Muscle layer of duodenum (tissue), 2 donors: ENCODE data around the gene ARHGAP42.
"Not testable (repeated sequence)": the region's sequence is repeated elsewhere in the genome, so short reads cannot be mapped to it uniquely, and the experiment has no call there.

Source experiments
- H3K27ac ChIP-seq: one replicate; pipeline ENCODE4 v1.7.0; 2013; ENCODE audit warnings: mild to moderate bottlenecking, low read length
- H3K27me3 ChIP-seq: one replicate; pipeline ENCODE4 v1.7.0; 2013; ENCODE audit warnings: low read depth, mild to moderate bottlenecking, control low read depth, low read length
- H3K36me3 ChIP-seq, 2 donors: one replicate each; pipeline ENCODE4 v1.7.0; 2013; ENCODE audit warnings: low read length in 2 of 2, control low read depth in 1 of 2, mild to moderate bottlenecking in 1 of 2; ENCODE audit not compliant: insufficient read depth in 2 of 2, control insufficient read depth in 1 of 2
- H3K4me1 ChIP-seq, 2 donors: one replicate each; pipeline ENCODE4 v1.7.0; 2013; ENCODE audit warnings: low read length in 2 of 2, mild to moderate bottlenecking in 2 of 2, control low read depth in 1 of 2, moderate library complexity in 1 of 2; ENCODE audit not compliant: insufficient read depth in 2 of 2, control insufficient read depth in 1 of 2
- H3K4me3 ChIP-seq, 2 donors: one replicate each; pipeline ENCODE4 v1.7.0; 2013; ENCODE audit warnings: low read length in 2 of 2, low read depth in 1 of 2, mild to moderate bottlenecking in 1 of 2
- H3K9me3 ChIP-seq, 2 donors: one replicate each; pipeline ENCODE4 v1.7.0; 2013; ENCODE audit warnings: low read length in 2 of 2, control low read depth in 1 of 2, mild to moderate bottlenecking in 1 of 2; ENCODE audit not compliant: control insufficient read depth in 1 of 2
- donor health status: healthy.

The ARHGAP42 gene

DNA sequence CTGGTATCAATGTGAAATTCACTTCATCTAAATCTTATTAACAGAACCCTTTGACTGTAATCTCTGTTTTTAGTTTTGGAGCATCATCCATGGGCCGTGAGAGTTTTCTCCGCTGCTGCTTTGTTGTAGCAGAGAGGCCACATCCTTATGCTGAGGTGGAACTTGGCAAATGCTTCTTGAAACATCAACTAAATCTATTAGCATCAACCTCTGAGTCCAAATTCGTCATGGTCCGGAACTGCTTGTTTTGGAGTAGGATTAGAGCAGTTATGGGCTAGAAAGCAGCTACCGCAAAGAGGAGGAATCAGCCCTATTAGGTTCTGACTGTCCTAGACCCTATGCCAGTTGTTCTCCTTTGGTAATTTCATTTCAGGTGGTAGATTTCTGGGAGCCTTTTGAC lies 324.8 kb downstream of the ARHGAP42 start:
- Histone ChIP-seq H3K27me3 (no peaks in the 10 kb centered on the region), H3K9me3 (no peaks in the 10 kb centered on the region), H3K4me3 (no peak overlapping the region), H3K36me3 (no peaks in the 10 kb centered on the region), H3K27ac (no peak overlapping the region), H3K4me1 (no peaks in the 10 kb centered on the region)

DNA sequence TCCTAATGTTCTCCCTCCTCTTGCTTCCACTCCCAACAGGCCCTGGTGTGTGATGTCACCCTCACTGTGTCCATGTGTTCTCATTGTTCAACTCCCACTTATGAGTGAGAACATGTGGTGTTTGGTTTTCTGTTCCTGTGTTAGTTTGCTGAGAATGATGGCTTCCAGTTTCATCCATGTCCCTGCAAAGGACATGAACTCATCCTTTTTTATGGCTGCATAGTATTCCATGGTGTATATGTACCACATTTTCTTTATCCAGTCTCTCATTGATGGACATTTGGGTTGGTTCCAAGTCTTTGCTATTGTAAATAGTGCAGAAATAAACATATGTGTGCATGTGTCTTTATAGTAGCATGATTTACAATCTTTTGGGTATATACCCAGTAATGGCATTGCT lies 326.6 kb downstream of the ARHGAP42 start:
- H3K4me3 ChIP-seq, H3K27ac ChIP-seq, H3K4me1 ChIP-seq, H3K27me3 ChIP-seq, H3K36me3 ChIP-seq, H3K9me3 ChIP-seq: not testable (repeated sequence)

DNA sequence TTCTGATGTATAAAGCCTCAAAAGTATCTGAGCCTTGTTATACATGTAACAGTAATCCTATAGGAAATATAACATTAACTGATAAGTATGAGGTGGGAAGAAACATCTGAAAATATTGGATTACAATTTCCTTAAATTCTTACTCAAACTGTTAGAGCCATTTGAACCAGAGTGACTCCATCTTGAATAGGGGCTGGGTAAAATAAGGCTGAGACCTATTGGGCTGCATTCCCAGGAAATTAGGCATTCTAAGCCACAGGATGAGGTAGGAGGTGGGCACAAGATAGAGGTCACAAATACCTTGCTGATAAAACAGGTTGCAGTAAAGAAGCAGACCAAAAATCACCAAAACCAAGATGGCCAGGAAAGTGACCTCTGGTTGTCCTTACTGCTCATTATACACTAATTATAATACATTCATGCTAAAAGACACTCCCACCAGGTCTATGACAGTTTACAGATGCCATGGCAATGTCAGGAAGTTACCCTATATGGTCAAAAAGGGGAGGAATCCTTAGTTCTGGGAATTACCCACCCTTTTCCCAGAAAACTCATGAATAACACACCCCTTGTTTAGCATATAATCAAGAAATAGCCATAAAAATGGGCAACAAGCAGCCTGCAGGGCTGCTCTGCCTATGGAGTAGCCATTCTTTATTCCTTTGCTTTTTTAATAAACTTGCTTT lies 327.7 kb downstream of the ARHGAP42 start:
- no peak overlapping the region for H3K4me3 ChIP-seq
- no peaks in the 10 kb centered on the region for H3K4me1 ChIP-seq
- no peaks in the 10 kb centered on the region for H3K36me3 ChIP-seq
- H3K27me3 ChIP-seq = no peaks in the 10 kb centered on the region
- no peak overlapping the region for H3K27ac ChIP-seq
- H3K9me3 ChIP-seq = no peaks in the 10 kb centered on the region

DNA sequence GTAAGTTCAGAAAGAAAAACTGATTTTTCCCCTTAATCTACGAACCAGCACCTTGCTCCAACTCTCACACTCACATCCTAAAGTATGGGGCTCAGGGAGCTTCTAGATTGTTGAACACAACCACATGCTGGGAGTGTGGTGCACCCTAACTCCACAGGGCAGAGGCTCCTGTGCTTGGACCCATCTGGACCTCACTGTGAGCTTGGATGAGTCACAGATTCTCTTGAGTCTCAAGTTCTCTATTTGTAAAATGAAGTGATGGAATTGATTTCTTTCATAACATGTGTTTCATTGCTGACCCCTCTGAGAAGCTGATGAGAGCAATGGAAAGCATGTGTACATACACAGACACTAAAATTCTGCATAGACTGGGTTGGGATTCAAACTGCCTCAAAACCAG lies 332.8 kb downstream of the ARHGAP42 start:
- no peaks in the 10 kb centered on the region for H3K27me3 ChIP-seq
- no peaks in the 10 kb centered on the region for H3K9me3 ChIP-seq
- no peak overlapping the region for H3K27ac ChIP-seq
- no peaks in the 10 kb centered on the region for H3K4me1 ChIP-seq
- H3K36me3 ChIP-seq = no peaks in the 10 kb centered on the region
- no peak overlapping the region for H3K4me3 ChIP-seq

DNA sequence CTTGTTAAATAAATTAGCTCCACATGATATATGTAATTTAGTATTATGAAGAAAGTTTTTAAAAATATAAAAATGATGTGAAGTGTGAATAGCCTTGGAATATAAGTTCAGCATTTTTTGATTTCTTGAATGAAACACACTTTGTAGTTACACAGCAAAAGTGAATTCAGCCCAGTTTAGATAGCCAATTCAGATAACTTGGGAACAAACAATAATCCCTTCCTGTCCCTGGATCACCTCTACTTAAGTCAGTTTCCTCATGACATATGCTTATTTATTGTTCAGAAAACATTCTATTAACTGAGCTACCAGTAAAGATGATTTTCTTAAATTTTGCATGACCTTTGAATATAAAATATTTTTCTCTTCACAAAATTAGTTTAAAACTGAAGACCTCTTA lies 335.2 kb downstream of the ARHGAP42 start:
- Histone ChIP-seq H3K27ac (no peak overlapping the region), H3K27me3 (no peaks in the 10 kb centered on the region), H3K4me3 (no peak overlapping the region), H3K9me3 (no peaks in the 10 kb centered on the region), H3K4me1 (no peaks in the 10 kb centered on the region), H3K36me3 (no peaks in the 10 kb centered on the region)

DNA sequence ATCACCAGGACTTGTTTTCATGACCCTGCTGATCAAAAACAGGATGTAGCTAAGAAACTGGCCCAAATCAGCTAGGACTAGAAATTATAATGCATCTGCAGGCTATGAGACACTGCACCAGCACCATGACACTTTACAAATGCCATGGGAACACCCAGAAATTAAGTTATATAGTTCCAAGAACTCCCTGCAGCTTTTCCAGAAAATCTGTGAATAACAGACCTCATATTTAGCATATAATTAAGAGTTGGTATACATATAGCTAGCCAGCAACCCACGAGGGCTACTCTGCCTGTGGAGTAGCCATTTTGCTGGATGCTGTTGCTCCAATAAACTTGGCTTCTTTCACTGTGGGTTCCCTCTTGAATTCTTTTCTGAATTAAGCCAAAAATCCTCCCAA lies 341.6 kb downstream of the ARHGAP42 start:
- no peak overlapping the region for H3K4me3 ChIP-seq
- no peaks in the 10 kb centered on the region for H3K4me1 ChIP-seq
- no peaks in the 10 kb centered on the region for H3K9me3 ChIP-seq
- H3K27ac ChIP-seq = no peak overlapping the region
- no peaks in the 10 kb centered on the region for H3K27me3 ChIP-seq
- H3K36me3 ChIP-seq = no peaks in the 10 kb centered on the region

DNA sequence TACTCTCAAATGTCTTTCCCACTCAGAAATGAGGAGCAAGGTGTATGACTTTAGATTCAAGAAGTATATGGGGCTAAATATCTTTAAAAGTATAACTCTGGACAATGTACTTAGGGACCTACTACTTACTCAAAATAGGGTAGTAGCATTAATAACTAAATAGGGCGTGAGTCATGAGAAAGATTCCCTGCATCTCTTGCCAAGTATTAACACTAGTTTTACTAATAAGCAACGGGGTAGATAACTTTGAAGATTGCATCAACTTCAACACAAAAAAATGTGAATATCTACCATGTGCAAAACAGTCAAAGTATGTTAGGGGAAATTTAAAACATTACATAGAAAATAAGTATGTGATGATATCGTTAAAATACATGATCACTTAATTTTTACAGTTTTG lies 342.9 kb downstream of the ARHGAP42 start:
- Histone ChIP-seq H3K27me3 (no peaks in the 10 kb centered on the region), H3K27ac (no peak overlapping the region), H3K9me3 (no peaks in the 10 kb centered on the region), H3K4me1 (peaks cover 0 to 8% of the 10 kb centered on the region in 2 donors), H3K36me3 (no peaks in the 10 kb centered on the region), H3K4me3 (no peak overlapping the region)

DNA sequence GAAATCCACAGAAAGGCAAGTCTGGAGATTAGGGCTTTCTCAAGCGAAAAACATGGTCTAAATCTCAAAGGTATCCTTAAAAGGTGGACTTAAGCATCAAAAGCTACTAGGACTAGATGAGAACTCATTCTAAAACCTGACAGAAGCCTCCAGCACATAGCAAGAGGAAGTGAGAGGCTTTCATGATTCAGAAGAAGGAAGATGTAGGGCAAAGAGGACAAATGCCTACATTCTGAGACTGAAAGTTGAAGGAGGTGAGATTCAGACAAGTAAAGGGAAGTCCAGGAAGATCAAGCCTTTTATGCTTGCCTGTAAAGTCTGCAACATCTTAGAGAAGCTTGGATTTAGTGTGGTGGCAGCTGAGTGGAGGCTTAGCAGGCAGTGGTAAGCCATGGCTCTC lies 343.6 kb downstream of the ARHGAP42 start:
- H3K9me3 ChIP-seq = no peaks in the 10 kb centered on the region
- no peaks in the 10 kb centered on the region for H3K36me3 ChIP-seq
- H3K27me3 ChIP-seq = no peaks in the 10 kb centered on the region
- H3K4me1 ChIP-seq = peaks cover 0 to 8% of the 10 kb centered on the region in 2 donors
- H3K27ac ChIP-seq = no peak overlapping the region
- no peak overlapping the region for H3K4me3 ChIP-seq

DNA sequence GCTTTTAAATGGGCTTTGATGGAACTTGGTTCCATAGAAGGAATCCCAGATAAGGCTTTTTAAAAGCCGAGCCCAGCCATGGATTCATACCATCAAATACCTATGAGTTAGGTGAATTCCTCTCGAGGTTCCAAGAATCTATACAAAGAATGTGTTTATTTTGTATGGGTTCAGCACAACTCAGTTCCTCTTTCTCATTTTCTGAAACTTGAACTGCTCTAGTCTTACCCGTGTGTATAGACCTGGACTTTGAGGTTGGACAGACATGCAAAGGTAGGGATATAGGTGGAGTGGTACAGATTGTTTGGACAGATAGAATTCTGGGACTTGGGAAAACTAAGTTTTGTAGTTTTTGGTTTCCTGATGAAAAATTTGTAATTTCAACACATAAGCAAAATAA lies 344.6 kb downstream of the ARHGAP42 start:
- Histone ChIP-seq H3K27me3 (no peaks in the 10 kb centered on the region), H3K27ac (no peak overlapping the region), H3K36me3 (no peaks in the 10 kb centered on the region), H3K4me3 (no peak overlapping the region), H3K9me3 (no peaks in the 10 kb centered on the region), H3K4me1 (peaks cover 0 to 8% of the 10 kb centered on the region in 2 donors)

DNA sequence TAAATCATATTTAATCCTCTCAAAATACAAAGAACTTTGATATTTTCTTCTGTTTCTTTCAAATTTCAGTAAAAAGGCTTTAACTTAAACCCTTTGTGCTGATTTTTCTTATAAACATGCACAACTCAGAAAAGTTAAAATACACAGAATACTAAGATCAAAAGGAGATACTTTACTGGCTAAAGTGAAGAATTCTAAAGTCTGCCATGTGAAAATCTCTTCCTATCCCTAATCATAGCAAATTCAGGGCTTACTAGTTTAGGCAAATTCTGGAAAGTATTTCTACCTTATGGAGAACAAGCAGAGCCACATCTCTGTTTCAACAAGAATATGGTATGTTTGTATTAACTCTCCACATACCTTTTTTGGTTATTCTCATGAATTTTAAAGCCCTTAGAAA lies 345.9 kb downstream of the ARHGAP42 start:
- Histone ChIP-seq H3K4me3 (no peak overlapping the region), H3K27me3 (no peaks in the 10 kb centered on the region), H3K27ac (no peak overlapping the region), H3K4me1 (peaks cover 0 to 8% of the 10 kb centered on the region in 2 donors), H3K9me3 (no peaks in the 10 kb centered on the region), H3K36me3 (no peaks in the 10 kb centered on the region)

DNA sequence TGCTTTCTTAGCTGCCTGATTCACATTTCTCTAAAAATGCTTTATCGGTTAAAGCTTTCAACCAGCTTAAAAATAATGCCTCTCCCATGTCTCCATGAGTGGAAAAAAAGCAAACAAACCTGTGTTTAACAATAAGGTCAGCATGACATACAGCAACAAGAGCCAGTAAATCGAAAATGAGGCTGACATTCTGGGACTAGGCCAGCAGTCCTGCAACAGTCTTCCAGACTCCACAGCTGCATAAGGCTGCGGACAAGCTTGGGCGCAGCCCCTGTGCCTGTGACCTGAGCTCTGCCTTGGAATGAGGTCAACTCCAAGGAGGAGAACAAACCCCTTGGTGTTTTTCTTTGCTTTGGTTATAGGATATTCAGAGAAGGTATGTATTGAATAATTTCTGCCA lies 347.0 kb downstream of the ARHGAP42 start:
- Histone ChIP-seq H3K4me3 (no peak overlapping the region), H3K9me3 (no peaks in the 10 kb centered on the region)

DNA sequence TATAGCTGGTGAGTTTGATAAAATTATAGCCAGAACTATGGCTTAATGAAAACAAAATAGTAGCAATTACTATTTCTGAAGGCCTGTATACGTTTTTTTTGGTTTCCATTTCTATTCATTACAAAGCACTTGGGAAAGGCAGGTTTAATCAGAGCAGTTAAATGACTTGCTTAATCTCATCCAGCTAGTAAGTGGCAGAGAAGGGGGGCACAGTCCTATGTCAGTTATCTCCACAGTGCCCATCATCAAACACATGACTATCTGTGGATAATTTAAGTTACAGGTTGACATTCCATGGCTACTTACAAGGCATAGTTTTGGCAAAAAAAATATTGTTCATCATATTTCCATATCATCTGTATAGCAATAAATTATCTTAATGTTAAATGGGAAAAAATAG lies 348.8 kb downstream of the ARHGAP42 start:
- no peaks in the 10 kb centered on the region for H3K36me3 ChIP-seq
- H3K9me3 ChIP-seq = no peaks in the 10 kb centered on the region
- H3K27ac ChIP-seq = no peak overlapping the region
- no peak overlapping the region for H3K4me3 ChIP-seq
- peaks cover 0 to 8% of the 10 kb centered on the region in 2 donors for H3K4me1 ChIP-seq
- H3K27me3 ChIP-seq = no peaks in the 10 kb centered on the region

More for the DNA sequence above, 347.0 kb downstream of the ARHGAP42 start:
- H3K36me3 ChIP-seq = no peaks in the 10 kb centered on the region
- H3K27ac ChIP-seq = no peak overlapping the region
- peaks cover 0 to 8% of the 10 kb centered on the region in 2 donors for H3K4me1 ChIP-seq
- H3K27me3 ChIP-seq = no peaks in the 10 kb centered on the region
